Endothelial cell of umbilical vein (primary cell): ENCODE measurements around the gene OSBPL5.

Experiments
- CTCF ChIP-seq, 2 donors: IDR thresholded peaks; 1 replicate in 1 of 2; 2 replicates in 1 of 2; pipeline ENCODE4 v1.5.1; 2011; ENCODE audit warnings: low read length in 2 of 2, mild to moderate bottlenecking in 2 of 2, moderate library complexity in 2 of 2, control low read depth in 1 of 2, inconsistent platforms in 1 of 2, low read depth in 1 of 2; ENCODE audit not compliant: insufficient read depth in 1 of 2; ENCODE audit errors: extremely low read depth in 1 of 2
- EZH2 ChIP-seq: IDR thresholded peaks from 2 replicates; pipeline ENCODE4 v1.6.1; 2012; ENCODE audit warnings: borderline replicate concordance, low read depth, mild to moderate bottlenecking, moderate library complexity, low read length, inconsistent platforms; ENCODE audit not compliant: severe bottlenecking
- FOS ChIP-seq: IDR thresholded peaks from 2 replicates; pipeline ENCODE4 v1.6.1; 2011; ENCODE audit warnings: mild to moderate bottlenecking, low read length, moderate library complexity, borderline replicate concordance; ENCODE audit not compliant: insufficient read depth
- GATA2 ChIP-seq: IDR thresholded peaks from 2 replicates; pipeline ENCODE4 v1.7.0; 2011; ENCODE audit warnings: low read depth, mild to moderate bottlenecking, moderate library complexity, mixed read lengths, low read length; ENCODE audit not compliant: insufficient read length, insufficient read depth
- JUN ChIP-seq: IDR thresholded peaks from 2 replicates; pipeline ENCODE4 v1.6.1; 2011; ENCODE audit warnings: borderline replicate concordance, low read depth; ENCODE audit not compliant: insufficient read length, insufficient read depth
- MYC ChIP-seq: IDR thresholded peaks from one replicate; pipeline ENCODE4 v1.6.1; 2011; ENCODE audit warnings: mild to moderate bottlenecking, low read depth, low read length
- POLR2A ChIP-seq: IDR thresholded peaks from 2 replicates; pipeline ENCODE4 v1.6.1; 2012; ENCODE audit warnings: low read depth, mild to moderate bottlenecking, control low read depth, low read length
- POLR2AphosphoS5 ChIP-seq: IDR thresholded peaks from 2 replicates; pipeline ENCODE4 v1.6.1; 2012; ENCODE audit warnings: low read depth, mild to moderate bottlenecking, control low read depth, low read length, moderate library complexity; ENCODE audit not compliant: insufficient read depth

- TF ChIP-seq CTCF (IDR thresholded peaks at IDR 0.05; ENCODE audit: extremely low read depth in 1 of 2, insufficient read depth in 1 of 2, low read depth in 1 of 2, low read length in 2 of 2) (no peak), EZH2 (no peak), FOS (no peak), MYC (no peak), JUN (no peak), POLR2AphosphoS5 (no peak), GATA2 (no peak), POLR2A (no peak)
These were observed 27.5 kb downstream of the OSBPL5 start for GRCh38 chr11:3137486-3138177.
